ENCODE measurements around the gene RTF2.

The RTF2 gene

DNA sequence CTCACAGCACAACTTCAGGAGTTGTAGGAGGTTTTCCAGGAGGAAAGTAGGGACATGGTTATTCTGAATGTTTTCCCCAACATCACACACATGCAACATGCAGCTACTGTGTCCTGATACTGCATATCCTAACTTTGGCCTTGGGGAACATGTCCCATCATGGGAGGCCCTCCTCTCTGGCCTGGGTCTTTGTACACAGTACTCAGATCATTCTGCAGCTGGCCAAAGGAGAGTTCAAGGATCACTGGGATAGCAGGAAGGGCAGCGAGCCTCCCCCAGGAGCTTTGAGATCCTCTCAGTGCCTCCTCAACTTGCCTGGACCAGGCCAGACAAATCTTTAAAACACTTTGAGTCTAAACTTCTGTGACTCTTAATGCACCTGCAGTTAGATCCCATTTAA lies 43.5 kb upstream of the RTF2 start:
- TF ChIP-seq, protein P1, sequence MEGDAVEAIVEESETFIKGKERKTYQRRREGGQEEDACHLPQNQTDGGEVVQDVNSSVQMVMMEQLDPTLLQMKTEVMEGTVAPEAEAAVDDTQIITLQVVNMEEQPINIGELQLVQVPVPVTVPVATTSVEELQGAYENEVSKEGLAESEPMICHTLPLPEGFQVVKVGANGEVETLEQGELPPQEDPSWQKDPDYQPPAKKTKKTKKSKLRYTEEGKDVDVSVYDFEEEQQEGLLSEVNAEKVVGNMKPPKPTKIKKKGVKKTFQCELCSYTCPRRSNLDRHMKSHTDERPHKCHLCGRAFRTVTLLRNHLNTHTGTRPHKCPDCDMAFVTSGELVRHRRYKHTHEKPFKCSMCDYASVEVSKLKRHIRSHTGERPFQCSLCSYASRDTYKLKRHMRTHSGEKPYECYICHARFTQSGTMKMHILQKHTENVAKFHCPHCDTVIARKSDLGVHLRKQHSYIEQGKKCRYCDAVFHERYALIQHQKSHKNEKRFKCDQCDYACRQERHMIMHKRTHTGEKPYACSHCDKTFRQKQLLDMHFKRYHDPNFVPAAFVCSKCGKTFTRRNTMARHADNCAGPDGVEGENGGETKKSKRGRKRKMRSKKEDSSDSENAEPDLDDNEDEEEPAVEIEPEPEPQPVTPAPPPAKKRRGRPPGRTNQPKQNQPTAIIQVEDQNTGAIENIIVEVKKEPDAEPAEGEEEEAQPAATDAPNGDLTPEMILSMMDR (conservative IDR thresholded peaks at IDR 0.05) = no peak
- H3K27ac ChIP-seq = no peak overlapping the region

GRCh38 chr20:56426026-56426425 lies 42.4 kb upstream of the RTF2 start:
- TF ChIP-seq, protein P1 (conservative IDR thresholded peaks at IDR 0.05) = no peak
- H3K27ac ChIP-seq = no peak overlapping the region

DNA sequence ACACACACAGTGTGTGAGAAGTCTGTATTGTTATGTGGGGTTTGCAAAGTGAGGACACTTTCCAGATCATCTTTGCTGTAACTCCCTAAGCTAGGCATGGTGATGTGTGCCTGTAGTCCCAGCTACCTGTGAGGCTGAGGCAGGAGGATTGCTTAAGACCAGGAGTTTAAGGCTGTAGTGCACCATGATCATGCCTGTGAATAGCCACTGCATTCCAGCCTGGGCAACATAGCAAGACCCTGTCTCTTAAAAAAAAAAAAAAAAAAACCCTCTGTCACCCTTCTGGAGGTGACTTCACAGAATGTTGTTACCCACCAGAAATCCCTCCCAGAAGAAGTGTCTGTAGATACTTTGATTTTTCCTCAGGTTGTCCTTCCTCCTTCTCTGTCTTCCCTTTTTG lies 41.5 kb upstream of the RTF2 start:
- TF ChIP-seq, protein P1 (conservative IDR thresholded peaks at IDR 0.05) = no peak
- H3K27ac ChIP-seq = no peak overlapping the region

GRCh38 chr20:56427797-56428196 lies 40.6 kb upstream of the RTF2 start:
- TF ChIP-seq, protein P1 (conservative IDR thresholded peaks at IDR 0.05) = no peak
- H3K27ac ChIP-seq = no peak overlapping the region

- no peak overlapping the region for H3K27ac ChIP-seq
- TF ChIP-seq, protein P1 (conservative IDR thresholded peaks at IDR 0.05) = no peak
These were observed 40.0 kb upstream of the RTF2 start for GRCh38 chr20:56428410-56428809.

DNA sequence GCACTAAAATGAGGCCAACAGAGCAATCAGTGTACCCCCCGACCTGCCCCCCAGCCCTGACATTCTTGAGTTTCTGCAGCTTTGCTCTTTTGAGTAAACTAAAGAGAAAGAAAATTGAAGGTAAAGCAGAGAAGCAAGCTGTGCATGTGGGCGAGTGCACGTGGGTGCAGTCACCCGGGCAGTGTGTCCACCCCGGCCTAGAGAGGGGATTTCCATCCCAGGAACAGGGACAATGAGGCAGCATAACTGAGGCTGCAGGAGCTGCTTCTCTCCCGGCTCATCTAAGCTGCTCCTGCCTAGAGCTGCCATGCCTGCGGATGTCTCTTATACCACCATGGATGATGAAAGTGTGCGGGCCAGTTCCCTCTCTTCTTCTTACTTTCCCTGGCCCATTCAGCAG lies 39.5 kb upstream of the RTF2 start:
- H3K27ac ChIP-seq = peak overlapping the region; percentile 50
- TF ChIP-seq, protein P1 (conservative IDR thresholded peaks at IDR 0.05) = no peak

- TF ChIP-seq, protein P1 (conservative IDR thresholded peaks at IDR 0.05) = no peak
- H3K27ac ChIP-seq = peak overlapping the region; percentile 50
These were observed 38.9 kb upstream of the RTF2 start for GRCh38 chr20:56429502-56429901.

- TF ChIP-seq, protein P1 (conservative IDR thresholded peaks at IDR 0.05) = no peak
- peak overlapping the region; percentile 50 for H3K27ac ChIP-seq
These were observed 38.5 kb upstream of the RTF2 start for GRCh38 chr20:56429941-56430340.
